Measurements from ENCODE around the gene PRR5L.

The PRR5L gene

GRCh38 chr11:36400766-36401455 is 104.8 kb downstream of the PRR5L start:
- no peak for DNase-seq (ENCODE audit: low read depth, low spot score)

DNA sequence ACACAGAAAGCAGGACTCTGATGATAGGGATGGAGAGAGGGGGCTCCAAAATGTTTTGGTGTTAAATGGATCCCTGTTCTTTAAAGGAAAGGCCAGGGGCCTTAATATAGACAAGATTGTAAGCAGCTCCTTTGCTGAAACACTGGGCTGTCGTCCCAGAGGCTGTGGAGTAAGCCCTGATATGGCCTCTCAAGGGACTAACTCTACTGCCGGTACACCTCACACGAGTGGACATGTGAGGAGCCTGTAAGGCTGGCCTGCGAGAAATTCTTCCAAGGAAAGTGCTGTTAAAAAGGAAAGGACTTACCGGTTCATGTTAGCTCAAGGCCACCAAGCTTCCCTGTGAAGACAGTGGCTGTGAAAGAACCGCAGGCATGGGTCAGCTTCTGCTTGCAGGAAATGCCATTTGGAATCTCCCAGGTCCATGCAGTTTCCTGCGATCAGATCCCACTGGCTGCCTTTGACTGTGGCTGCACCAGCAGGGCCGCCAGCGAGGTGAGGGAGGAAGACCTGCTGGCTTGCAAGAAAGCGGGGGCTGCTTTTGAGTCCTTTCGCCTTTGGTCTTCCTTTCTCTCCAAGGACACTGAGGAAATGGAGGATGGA is 106.6 kb downstream of the PRR5L start:
- DNase-seq (ENCODE audit: low read depth, low spot score), result no peak

DNA sequence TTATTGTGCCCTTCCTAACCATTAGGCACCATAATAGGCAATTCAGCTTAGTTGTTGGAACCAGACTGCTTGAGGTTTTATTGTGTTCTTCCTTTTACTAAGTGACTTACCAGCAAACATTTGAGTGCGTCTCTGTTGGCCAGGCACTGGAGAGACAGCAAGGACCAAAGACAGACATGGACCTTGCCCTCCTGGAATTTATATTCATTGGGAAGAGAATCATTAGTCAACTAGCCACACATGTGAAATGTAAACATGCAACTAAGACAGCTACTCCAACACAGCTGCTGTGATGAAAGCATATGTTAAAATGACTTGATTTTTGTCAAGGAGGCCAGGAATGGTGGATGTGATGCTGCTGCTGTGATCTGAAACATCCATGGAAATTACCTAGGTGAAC is 107.6 kb downstream of the PRR5L start:
- no peak for DNase-seq (ENCODE audit: low read depth, low spot score)

DNA sequence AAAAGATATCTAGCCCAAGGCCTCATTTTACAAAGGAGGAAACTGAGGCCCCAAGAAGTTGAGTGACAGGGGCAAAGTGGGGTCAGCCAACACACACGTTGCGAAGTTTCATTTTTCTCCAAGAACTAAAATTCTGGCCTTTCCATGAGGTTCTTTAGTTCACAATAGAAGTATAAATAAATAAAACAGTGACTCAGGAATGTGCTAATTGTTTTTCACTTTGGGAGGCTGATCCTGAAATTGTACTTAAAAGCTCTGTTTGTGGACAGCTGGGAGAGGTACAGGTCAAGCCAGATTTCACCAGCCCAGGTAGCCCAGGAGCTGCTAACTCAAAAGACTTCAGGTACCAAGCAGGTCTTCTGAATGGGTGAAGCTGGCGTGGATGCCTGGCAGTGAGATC is 108.7 kb downstream of the PRR5L start:
- no peak for DNase-seq (ENCODE audit: low read depth, low spot score)

DNA sequence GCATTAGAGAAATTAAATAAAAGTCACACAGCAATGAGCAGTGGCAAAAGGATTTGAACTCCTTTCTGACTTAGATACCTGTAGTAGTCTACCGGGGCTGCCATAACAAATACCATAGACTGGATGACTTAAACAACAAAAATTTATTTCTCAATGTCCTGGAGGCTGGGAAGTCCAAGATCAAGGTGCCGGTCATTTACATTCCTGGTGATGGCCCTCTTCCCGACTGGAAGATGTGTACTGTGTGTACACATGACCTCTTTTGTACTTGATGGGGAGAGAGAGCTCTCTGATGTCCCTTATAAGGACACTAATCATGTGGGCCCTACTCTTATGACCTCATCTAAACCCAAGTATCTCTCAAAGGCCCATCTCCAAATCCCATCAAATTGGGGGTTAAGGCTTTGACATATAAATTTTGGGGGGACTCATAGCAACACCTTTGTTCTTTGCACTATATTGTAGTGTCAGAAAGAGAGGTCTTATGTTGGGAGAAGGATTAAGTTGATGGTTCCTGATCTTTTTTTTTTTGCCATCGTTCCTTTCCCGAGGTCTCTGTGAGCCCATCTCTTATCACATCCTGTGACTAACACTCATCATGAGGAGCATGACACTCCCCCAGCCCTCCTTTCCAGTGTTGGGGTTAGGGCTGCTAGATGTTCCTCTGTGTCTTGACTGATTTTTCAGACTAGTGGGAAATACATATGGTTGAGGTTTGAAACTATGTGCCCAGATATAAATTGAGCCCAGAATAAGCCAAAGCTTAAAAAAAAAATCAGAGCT is 109.7 kb downstream of the PRR5L start:
- no peak for DNase-seq (ENCODE audit: low read depth, low spot score)

- DNase-seq (ENCODE audit: low read depth, low spot score), result no peak
These were observed 111.3 kb downstream of the PRR5L start for GRCh38 chr11:36407356-36407755.

DNA sequence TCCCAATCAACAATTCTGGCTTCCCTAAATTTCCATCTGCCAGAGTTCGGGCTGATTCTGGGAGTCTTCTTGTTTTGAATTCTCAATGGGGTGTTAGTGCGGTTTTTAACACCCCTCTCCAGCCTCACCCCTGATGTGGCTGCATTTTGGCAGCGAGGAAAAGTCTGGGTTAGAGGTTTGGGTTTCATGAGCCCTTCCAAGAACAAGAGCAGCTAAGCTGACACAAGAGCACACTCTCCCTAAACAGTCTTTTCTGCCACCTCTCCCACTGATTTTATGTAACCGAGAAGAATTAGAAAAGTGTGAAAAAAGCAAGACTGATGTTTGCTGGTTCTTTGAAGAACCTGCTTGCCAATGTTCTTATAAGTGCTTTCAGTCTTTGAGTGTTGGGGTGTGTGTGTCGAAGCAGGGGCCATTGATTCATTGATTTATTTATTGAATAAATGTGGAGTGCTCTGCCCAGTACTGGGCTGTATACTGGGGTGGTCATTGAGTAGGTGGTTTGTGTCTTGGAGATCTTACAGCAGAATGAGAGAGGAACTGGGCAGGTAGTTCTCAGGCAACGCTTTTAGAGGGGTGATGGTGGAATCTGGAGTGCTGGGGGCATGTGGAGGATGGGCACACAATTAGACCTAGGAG is 112.5 kb downstream of the PRR5L start:
- no peak for DNase-seq (ENCODE audit: low read depth, low spot score)

GRCh38 chr11:36409152-36409816 is 113.2 kb downstream of the PRR5L start:
- peak; percentile 64 for DNase-seq (ENCODE audit: low read depth, low spot score)

DNA sequence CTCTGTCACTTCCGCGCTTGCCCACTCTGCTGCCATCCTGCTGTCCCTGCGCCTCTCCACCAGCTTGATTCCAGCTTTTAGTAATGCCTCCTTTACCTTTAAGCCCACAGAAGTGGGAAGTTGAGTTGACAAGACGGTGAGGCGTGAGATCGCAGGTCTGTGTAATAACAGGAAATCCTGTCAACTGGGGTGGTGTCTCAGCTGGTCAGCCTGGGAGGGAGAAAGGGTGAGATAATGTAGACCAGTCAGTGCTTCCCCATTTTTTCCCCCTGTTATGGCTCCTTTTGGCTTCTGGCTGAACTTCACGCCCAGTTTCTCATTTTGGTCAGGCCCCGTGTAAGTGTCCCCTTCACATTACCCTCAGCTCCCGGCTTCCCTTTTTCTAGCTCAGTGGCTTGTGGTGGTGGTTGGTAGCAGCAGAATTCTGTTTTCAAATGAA is 115.1 kb downstream of the PRR5L start:
- no peak for DNase-seq (ENCODE audit: low read depth, low spot score)

GRCh38 chr11:36412781-36413383 is 116.8 kb downstream of the PRR5L start:
- DNase-seq (ENCODE audit: low read depth, low spot score), result peak; percentile 72

DNA sequence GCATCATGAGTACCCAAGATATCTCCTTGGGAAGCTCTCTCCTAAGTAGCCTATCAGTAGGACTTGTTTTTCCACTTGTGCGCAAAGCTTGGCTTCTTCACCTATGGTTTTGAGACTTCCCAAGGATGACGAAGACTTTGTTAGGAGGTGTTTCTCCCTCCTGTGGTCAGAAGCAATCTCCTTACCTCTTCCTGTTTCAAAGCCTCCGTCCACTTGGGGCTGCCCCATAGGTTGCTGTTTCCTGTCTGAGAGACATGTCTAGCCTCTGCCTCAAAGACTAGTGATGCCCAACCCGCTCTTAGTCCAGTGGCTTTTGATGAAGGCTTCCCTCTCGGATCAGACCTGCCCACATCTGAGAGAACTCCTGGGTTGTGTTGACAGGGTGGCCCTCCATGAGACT is 121.1 kb downstream of the PRR5L start:
- no peak for DNase-seq (ENCODE audit: low read depth, low spot score)

GRCh38 chr11:36419791-36420424 is 123.8 kb downstream of the PRR5L start:
- DNase-seq (ENCODE audit: low read depth, low spot score), result no peak

DNA sequence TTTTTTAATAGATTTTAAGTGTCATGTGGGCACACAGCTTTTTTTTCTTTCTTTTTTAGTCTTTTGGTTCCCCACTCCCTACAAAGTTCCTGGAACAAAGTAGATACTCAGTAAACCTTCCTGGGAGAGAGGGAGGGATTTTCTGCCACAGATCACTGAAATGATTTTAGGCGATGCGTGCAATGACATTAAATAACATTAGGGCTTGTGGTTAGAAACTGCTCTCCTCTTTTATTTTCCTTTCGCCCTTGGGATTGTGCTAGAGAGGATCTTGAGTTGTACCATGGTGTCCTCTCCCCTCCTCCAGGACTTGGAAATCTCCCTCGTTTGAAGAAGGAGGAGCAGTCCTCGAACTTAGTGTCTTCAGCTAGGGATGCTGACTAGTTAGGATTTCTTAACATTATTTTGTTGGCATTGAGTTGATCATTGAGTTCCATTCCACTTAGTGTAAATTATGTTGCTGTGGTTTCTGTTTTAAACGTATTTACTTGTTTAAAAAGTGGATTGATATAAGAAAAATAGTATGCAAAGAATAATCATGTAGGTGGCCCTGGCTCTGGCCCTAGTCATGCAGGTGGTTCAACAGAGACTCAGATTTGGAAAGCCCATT is 125.6 kb downstream of the PRR5L start:
- no peak for DNase-seq (ENCODE audit: low read depth, low spot score)

- DNase-seq (ENCODE audit: low read depth, low spot score), result peak; percentile 65
These were observed 129.5 kb downstream of the PRR5L start for GRCh38 chr11:36425561-36426081.

DNA sequence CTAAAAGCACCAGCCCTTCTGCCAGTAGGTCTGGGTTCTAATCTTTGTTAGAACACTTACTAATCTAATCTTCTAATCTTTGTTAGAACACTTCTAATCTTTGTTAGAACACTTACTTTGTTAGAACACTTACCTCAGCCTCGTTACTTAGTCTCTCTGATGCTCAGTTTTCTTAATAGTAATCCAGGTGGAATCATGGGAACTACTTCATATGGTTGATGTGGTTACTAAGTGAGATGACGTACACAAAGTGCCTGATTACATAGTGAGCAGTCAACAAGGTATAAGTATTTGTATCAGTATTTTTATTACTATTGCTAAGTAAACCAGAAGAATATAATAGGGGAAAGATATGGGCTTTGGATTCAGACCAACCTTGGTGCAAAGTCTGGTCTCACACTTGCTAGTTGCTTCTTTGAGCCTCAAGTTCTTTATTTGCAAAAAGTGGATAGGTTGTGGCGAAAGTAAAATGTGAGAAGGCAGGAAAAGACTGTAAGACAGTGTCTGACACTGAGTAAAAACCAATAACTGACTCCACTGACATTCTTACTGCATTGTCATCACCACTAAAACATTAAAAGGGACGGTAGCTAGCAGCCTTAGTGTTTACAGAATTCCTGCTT is 130.2 kb downstream of the PRR5L start:
- DNase-seq (ENCODE audit: low read depth, low spot score), result no peak

- no peak for DNase-seq (ENCODE audit: low read depth, low spot score)
These were observed 131.0 kb downstream of the PRR5L start for GRCh38 chr11:36427079-36427478.

- DNase-seq (ENCODE audit: low read depth, low spot score), result peak; percentile 64
These were observed 131.8 kb downstream of the PRR5L start for GRCh38 chr11:36427876-36428275.

GRCh38 chr11:36431429-36432092 is 135.5 kb downstream of the PRR5L start:
- DNase-seq (ENCODE audit: low read depth, low spot score), result peak; percentile 93

DNA sequence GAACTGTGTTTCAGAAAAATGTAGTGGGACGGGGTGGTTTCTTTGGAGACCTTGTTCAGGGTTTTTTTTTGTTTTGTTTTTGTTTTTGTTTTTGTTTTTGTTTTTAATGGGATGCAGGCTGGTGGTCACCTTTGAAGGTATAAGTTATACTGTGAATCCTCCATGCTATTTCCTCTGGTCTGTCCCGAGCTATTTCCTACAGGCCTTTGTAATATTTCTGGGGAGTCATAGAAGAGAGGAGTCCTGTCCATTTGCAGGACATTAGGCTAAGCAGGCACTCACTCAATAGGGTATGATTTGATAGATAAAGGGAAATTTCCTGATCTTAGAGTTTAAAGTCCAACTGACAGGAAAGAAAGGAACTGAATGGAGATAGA is 136.0 kb downstream of the PRR5L start:
- no peak for DNase-seq (ENCODE audit: low read depth, low spot score)
